Transverse colon (tissue), 4 donors: ENCODE data around the gene CDC7. TPM values are rescaled to one million over a fixed set of nuclear protein-coding genes. Genes with fewer than 3 reads are reported as not detected.

Experiments
- DNase-seq: peaks from one replicate; pipeline ENCODE4 v3.0.0-alpha.2; 2019
- H3K27ac ChIP-seq, 4 donors: fragments of 200-600 bp; sonication (generic); 2 replicates each; pipeline ENCODE4 v1.5.1; 2016 to 2018; ENCODE audit warnings: inconsistent platforms in 4 of 4
- H3K27me3 ChIP-seq: fragments of 200-600 bp; sonication (generic); 2 replicates; pipeline ENCODE4 v1.5.1; 2017; ENCODE audit warnings: inconsistent platforms
- H3K36me3 ChIP-seq, 4 donors: fragments of 200-600 bp; sonication (generic); 2 replicates each; pipeline ENCODE4 v1.5.1; 2017 to 2019; ENCODE audit warnings: inconsistent platforms in 4 of 4
- H3K4me1 ChIP-seq, 4 donors: fragments of 200-600 bp; sonication (generic); 2 replicates each; pipeline ENCODE4 v1.5.1; 2017 to 2020; ENCODE audit warnings: inconsistent platforms in 4 of 4
- H3K4me3 ChIP-seq, 4 donors: fragments of 200-600 bp; sonication (generic); 1 replicate in 1 of 4; 2 replicates in 3 of 4; pipeline versions ENCODE4 v1.5.1 to v1.6.1; 2017 to 2019; ENCODE audit warnings: inconsistent platforms in 4 of 4
- H3K9me3 ChIP-seq, 2 donors: fragments of 200-600 bp; sonication (generic); 2 replicates each; pipeline ENCODE4 v1.5.1; 2017 to 2019; ENCODE audit warnings: inconsistent platforms in 2 of 2
- CTCF ChIP-seq, 5 experiments: fragments of 200-600 bp in 3 of 5; fragments of 450-650 bp in 2 of 5; sonication (generic) in 3 of 5; IDR thresholded peaks; 1 replicate in 2 of 5; 2 replicates in 3 of 5; pipeline ENCODE4 v1.5.1; 2016 to 2017; ENCODE audit warnings: antibody characterized with exemption in 5 of 5, inconsistent platforms in 3 of 5, mild to moderate bottlenecking in 2 of 5, moderate library complexity in 1 of 5
- EP300 ChIP-seq: sonication (generic); formaldehyde crosslinking; IDR thresholded peaks from one replicate; pipeline ENCODE4 v1.6.1; 2017; ENCODE audit warnings: antibody characterized with exemption, low read depth
- POLR2A ChIP-seq: fragments of 450-650 bp; IDR thresholded peaks from one replicate; pipeline ENCODE4 v1.6.1; 2016; ENCODE audit warnings: antibody characterized with exemption, mild to moderate bottlenecking, moderate library complexity
- POLR2AphosphoS5 ChIP-seq, 3 donors: sonication (generic); formaldehyde crosslinking; IDR thresholded peaks; one replicate each; pipeline ENCODE4 v1.6.1; 2016; ENCODE audit warnings: antibody characterized with exemption in 3 of 3
- WGBS, 2 donors: methylation state at CpG; one replicate each; pipeline ENCODE4 v1.1.5; 2018; ENCODE audit warnings: low coverage in 1 of 2; 5-methylcytosine and 5-hydroxymethylcytosine counted together
- in situ Hi-C, 4 donors: fragments of 200-750 bp; cut with MboI; loops; one replicate each; pipeline versions ENCODE4 v1.15.0 to v1.15.1; 2017; ENCODE audit warnings: low sequenced_read_pairs in 3 of 4, low pct_ligation_motif_present in 1 of 4, low pct_unique_long_range_greater_than_20kb in 1 of 4
- intact Hi-C: fragments of 100-400 bp; cut with DNase I; formaldehyde crosslinking; loops from one replicate; pipeline ENCODE4 v1.15.1; 2023; ENCODE audit warnings: low total_unique reads
- total RNA-seq, 4 donors: library from RNA; depleted of rRNA; stranded (reverse); fragments of >200 nt; gene quantifications; one replicate each; pipeline ENCODE4 v1.1.0, GENCODE V29; 2016

The CDC7 gene
- total RNA-seq, 4 donors from 2014 or later, result 0.68 to 2.8 (median 1.3) TPM; not detected in 1

- in situ Hi-C loops, result loop anchor here in 1 of 4 donors (25.0 kb wide), 1 partner anchor 783 kb away; the partner anchor contains the start of genes GLMN and RPAP2
- H3K4me3 ChIP-seq, result no peak overlapping the region
Measured at GRCh38 chr1:91503975-91504530, 3.4 kb downstream of the CDC7 start.

DNA sequence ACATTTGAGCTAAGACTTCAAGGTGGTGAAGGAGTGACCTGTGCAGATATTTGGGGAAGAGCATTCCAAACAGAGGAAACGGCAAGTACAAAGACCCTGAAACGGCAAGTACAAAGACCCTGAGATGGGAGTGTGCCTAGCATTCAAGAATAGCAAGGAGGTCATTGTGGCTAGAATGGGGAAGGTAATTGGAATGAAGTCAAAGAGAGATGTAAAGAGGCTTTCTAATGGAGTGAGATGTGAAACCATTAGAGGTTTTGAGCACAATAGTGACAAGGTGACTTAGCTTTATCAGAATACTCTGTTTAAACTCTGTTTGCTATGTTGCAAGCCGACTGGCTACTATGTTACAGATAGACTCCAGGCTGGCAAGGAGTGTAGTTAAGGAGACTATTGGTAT lies 4.4 kb downstream of the CDC7 start:
- no peaks in the 10 kb centered on the region for H3K9me3 ChIP-seq
- in situ Hi-C loops (loop anchor here in 1 of 4 donors (25.0 kb wide), 1 partner anchor 782 kb away; the partner anchor contains the start of genes GLMN and RPAP2), intact Hi-C loops (no loop called here)
- TF ChIP-seq EP300, result no peak
- TF ChIP-seq POLR2A, result no peak
- TF ChIP-seq POLR2AphosphoS5 (IDR thresholded peaks at IDR 0.05), result no peak
- TF ChIP-seq CTCF (IDR thresholded peaks at IDR 0.05), result no peak
- 84 to 90% methylated on average over 3 of the region's 3 CpGs for WGBS, 2 donors
- peaks cover 3 to 17% (median 12%) of the 10 kb centered on the region in 4 donors for H3K4me1 ChIP-seq
- H3K4me3 ChIP-seq, result no peak overlapping the region
- no peak for DNase-seq
- H3K36me3 ChIP-seq, result no peaks in the 10 kb centered on the region
- no peak overlapping the region for H3K27ac ChIP-seq
- no peaks in the 10 kb centered on the region for H3K27me3 ChIP-seq

More at GRCh38 chr1:91503975-91504530, 3.4 kb downstream of the CDC7 start:
- 94 to 100% methylated on average over 1 of the region's 1 CpG for WGBS, 2 donors
- H3K27ac ChIP-seq, result no peak overlapping the region
- DNase-seq, result no peak
- no peak for TF ChIP-seq POLR2AphosphoS5 (IDR thresholded peaks at IDR 0.05)
- no peak for TF ChIP-seq EP300
- TF ChIP-seq CTCF (IDR thresholded peaks at IDR 0.05), result no peak
- TF ChIP-seq POLR2A, result no peak
- no peaks in the 10 kb centered on the region for H3K36me3 ChIP-seq
- H3K4me1 ChIP-seq, result peaks cover 3 to 21% (median 14%) of the 10 kb centered on the region in 4 donors
- no peaks in the 10 kb centered on the region for H3K27me3 ChIP-seq
- intact Hi-C loops, result no loop called here
- H3K9me3 ChIP-seq, result no peaks in the 10 kb centered on the region

- no peak for DNase-seq
- intact Hi-C loops, result no loop called here
- Histone ChIP-seq H3K9me3 (no peaks in the 10 kb centered on the region), H3K4me1 (peaks cover 3 to 13% (median 8%) of the 10 kb centered on the region in 4 donors), H3K4me3 (no peak overlapping the region), H3K36me3 (no peaks in the 10 kb centered on the region), H3K27ac (no peak overlapping the region), H3K27me3 (no peaks in the 10 kb centered on the region)
- in situ Hi-C loops, result loop anchor here in 1 of 4 donors (25.0 kb wide), 1 partner anchor 781 kb away; the partner anchor contains the start of genes GLMN and RPAP2
- 68 to 82% methylated on average over 4 of the region's 4 CpGs for WGBS, 2 donors
- TF ChIP-seq POLR2AphosphoS5 (IDR thresholded peaks at IDR 0.05) (no peak), POLR2A (no peak), EP300 (no peak), CTCF (IDR thresholded peaks at IDR 0.05) (no peak)
Measured at GRCh38 chr1:91506071-91506470, 5.4 kb downstream of the CDC7 start.

- Histone ChIP-seq H3K27ac (no peak overlapping the region), H3K36me3 (no peaks in the 10 kb centered on the region), H3K4me3 (no peak overlapping the region), H3K27me3 (no peaks in the 10 kb centered on the region), H3K4me1 (peaks cover 0 to 3% (median 0%) of the 10 kb centered on the region in 4 donors), H3K9me3 (no peaks in the 10 kb centered on the region)
- DNase-seq, result no peak
- TF ChIP-seq EP300 (no peak), CTCF (IDR thresholded peaks at IDR 0.05) (no peak), POLR2A (no peak), POLR2AphosphoS5 (IDR thresholded peaks at IDR 0.05) (no peak)
- in situ Hi-C loops, result loop anchor here in 1 of 4 donors (25.0 kb wide), 1 partner anchor 780 kb away; the partner anchor contains the start of genes GLMN and RPAP2
- intact Hi-C loops, result no loop called here
- WGBS, 2 donors, result 72 to 87% methylated on average over 2 of the region's 2 CpGs
Measured at GRCh38 chr1:91507328-91507727, 6.7 kb downstream of the CDC7 start.
